Stimulated activated CD8-positive, alpha-beta memory T cell treated with anti-CD3 and anti-CD28 coated beads, Interleukin-4, amount 100 ng/mL, for 24 hours (primary cell): Measurements from ENCODE around the gene TNFSF8.

Source experiments
- DNase-seq: peaks from one replicate; pipeline ENCODE4 v3.0.0-alpha.2; 2020; ENCODE audit warnings: low read depth

TNFSF8 gene

DNA sequence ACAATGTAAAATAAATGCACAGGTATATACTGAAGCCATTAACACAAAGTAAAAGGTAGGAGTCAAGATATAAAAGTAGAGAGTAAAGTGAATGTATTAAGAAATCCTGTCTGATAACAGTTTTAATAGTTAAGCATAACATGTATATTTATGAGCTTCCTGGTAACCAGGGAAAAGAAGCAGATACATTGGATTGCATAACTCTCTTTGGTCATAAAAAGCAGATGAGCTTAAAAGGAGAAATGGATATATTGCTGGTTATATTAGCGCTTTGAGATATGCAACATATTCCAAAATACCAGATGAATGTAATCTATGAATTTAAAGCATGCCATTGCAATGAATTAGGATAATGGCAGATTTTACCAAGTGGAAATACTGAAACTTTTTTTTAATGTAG, 6.2 kb upstream of the TNFSF8 start:
- no peak for DNase-seq

GRCh38 chr9:114935119-114935518, 4.7 kb upstream of the TNFSF8 start:
- no peak for DNase-seq

GRCh38 chr9:114932502-114932901, 2.1 kb upstream of the TNFSF8 start:
- no peak for DNase-seq

- no peak for DNase-seq
These were observed 1.0 kb upstream of the TNFSF8 start for GRCh38 chr9:114931407-114931806.

- no peak for DNase-seq
These were observed 1.2 kb downstream of the TNFSF8 start for GRCh38 chr9:114929201-114929600.

GRCh38 chr9:114928671-114929070, 1.7 kb downstream of the TNFSF8 start:
- DNase-seq = no peak

DNA sequence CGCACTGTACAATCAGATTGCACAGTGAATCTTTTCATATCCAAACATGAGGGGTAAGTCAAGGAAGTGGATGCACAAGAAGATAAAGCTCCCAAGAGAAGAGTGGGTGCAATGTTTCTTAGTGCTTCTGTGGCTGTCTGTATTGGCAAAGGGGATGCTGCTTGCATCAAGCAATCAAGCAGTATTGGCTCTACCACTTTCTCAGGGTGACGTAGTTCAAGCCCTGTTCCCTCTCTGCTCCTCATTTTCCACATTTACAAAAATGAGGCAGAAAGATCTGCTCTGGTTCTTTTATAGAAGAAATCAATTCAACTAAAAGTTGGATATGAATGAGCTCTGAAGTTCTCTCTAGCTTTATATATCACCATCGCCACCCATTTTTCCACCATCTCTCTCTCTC, 2.3 kb downstream of the TNFSF8 start:
- DNase-seq = no peak

GRCh38 chr9:114925672-114926071, 4.7 kb downstream of the TNFSF8 start:
- no peak for DNase-seq

- no peak for DNase-seq
These were observed 5.4 kb downstream of the TNFSF8 start for GRCh38 chr9:114925039-114925438.

GRCh38 chr9:114924327-114924726, 6.1 kb downstream of the TNFSF8 start:
- DNase-seq = no peak

DNA sequence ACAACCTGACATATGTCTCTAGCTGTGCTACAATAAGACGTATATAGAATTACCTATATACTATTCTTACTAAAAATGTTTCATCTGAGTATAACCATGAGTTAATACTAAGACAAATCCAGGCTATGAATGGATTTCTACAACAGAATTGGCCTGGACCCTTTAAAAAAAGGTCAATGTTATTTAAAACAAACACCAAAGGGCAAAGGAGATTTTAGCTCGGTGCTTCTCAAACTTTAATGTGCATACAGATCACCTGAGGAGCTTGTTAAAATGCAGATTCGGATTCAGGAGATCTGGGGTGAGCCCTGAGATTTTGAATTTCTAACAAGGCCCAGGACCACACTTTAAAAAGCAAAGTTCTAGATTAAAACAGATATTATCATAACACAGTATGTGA, 6.5 kb downstream of the TNFSF8 start:
- DNase-seq = no peak

DNA sequence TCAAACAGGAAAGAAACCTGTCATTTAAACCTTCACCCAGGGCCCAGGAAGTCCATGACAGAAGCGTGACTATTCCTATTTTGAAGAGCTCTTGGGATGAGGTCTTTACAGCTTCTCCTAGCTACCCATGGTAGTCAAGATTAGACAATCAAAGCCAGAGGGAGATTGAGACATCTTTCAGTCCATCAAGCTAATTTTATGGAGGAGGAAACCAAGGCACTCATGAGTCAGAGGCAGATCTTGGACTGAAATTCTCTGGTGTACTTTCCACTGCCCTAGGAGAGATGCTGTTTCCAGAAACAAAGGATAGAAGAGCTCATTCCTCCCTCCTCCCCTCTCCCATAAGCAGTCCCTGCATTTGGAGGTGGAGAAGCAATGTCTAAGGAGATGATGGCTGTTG, 9.2 kb downstream of the TNFSF8 start:
- no peak for DNase-seq

GRCh38 chr9:114919611-114920010, 10.8 kb downstream of the TNFSF8 start:
- DNase-seq = no peak

DNA sequence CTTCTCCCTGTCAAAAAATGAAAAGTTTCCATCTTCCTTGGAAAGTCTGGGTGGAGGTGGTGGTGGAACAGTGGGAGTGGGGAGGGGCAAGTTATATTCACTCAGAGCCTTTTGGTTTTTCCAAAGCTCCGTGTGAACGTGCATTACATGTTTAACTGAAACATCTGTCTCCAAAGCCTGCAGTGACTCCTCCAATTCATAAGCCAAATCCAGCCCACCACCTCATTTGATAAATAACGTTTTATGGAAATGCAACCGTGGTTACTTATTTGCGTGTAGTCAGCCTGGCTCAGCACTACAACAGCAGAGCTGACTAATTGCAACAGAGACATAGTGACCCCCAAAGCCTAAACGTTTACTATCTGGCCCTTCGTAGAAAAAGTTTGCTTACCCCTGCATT, 13.9 kb downstream of the TNFSF8 start:
- no peak for DNase-seq

DNA sequence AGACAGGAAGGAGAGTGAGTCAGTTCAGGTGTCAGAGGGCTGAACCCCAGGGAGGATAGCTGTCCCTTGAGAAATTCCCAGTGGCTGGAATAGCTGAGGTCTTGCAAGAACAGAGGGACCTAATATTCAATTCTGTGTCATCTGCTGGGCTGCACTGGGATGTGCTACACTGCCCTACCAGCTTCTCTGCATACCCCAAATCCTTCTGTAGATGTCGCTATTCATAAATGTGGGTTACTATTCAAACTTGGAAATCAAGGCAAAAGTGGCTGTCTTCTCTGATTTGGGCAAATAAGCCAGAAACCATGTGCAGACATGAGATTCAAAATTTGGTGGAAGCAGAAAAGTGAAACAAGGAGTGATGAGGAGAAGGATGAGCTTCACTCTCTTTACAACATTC, 16.3 kb downstream of the TNFSF8 start:
- no peak for DNase-seq

GRCh38 chr9:114913656-114914055, 16.7 kb downstream of the TNFSF8 start:
- no peak for DNase-seq

DNA sequence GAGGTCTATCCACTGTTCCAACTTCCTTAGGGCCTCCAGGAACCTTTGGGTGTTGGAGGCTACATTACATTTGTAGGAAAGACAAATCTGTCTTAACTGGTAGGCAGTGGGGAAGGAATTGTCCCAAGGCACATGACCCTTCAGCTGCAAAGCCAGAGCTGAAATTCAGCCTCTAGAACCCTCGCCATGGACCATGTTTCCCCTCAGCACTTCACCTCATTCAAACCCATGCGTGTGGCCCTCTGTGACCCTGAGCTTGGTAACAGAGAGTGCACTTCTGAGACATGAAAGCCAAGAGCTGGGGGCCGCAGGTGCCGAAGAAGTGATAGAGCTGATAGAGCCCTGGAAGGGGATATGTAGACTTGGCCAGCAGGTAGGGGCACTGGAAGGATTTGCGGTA, 17.2 kb downstream of the TNFSF8 start:
- no peak for DNase-seq

GRCh38 chr9:114911167-114911821, 19.1 kb downstream of the TNFSF8 start:
- no peak for DNase-seq

DNA sequence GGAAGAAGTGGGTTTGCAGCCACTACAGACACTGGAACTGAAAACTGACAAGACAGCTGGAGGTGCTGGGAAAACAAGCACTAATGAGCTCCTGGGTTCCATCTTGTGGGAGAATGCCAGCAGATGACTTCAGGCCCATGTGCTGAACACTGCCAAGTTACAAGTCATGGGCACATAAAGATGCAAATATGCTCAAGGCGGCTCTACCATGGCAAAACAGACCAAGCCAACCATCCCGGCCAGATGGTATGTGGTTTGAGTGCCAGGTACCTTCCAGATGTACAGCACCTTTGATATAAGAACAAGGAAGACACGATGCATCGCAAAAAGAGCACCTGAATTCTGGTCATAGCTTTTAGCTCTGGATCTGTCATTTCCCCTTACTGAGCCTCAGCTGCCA, 19.9 kb downstream of the TNFSF8 start:
- no peak for DNase-seq

GRCh38 chr9:114909661-114910060, 20.7 kb downstream of the TNFSF8 start:
- no peak for DNase-seq

- DNase-seq = no peak
These were observed 21.5 kb downstream of the TNFSF8 start for GRCh38 chr9:114908805-114909448.

GRCh38 chr9:114908104-114908622, 22.2 kb downstream of the TNFSF8 start:
- DNase-seq = no peak

- DNase-seq = no peak
These were observed 23.3 kb downstream of the TNFSF8 start for GRCh38 chr9:114906922-114907571.
